Cortex of kidney (tissue), 1 donor: Measurements from ENCODE around the gene GHRHR.

ENCODE experiments used
- DNase-seq: peaks from one replicate; lab custom pipeline; 2025; lab: John Stamatoyannopoulos, UW

The GHRHR gene

GRCh38 chr7:30928254-30928872 lies 35.4 kb upstream of the GHRHR start:
- DNase-seq: no peak

GRCh38 chr7:30929686-30930085 lies 34.1 kb upstream of the GHRHR start:
- DNase-seq: no peak

GRCh38 chr7:30930621-30931020 lies 33.1 kb upstream of the GHRHR start:
- DNase-seq: no peak

DNA sequence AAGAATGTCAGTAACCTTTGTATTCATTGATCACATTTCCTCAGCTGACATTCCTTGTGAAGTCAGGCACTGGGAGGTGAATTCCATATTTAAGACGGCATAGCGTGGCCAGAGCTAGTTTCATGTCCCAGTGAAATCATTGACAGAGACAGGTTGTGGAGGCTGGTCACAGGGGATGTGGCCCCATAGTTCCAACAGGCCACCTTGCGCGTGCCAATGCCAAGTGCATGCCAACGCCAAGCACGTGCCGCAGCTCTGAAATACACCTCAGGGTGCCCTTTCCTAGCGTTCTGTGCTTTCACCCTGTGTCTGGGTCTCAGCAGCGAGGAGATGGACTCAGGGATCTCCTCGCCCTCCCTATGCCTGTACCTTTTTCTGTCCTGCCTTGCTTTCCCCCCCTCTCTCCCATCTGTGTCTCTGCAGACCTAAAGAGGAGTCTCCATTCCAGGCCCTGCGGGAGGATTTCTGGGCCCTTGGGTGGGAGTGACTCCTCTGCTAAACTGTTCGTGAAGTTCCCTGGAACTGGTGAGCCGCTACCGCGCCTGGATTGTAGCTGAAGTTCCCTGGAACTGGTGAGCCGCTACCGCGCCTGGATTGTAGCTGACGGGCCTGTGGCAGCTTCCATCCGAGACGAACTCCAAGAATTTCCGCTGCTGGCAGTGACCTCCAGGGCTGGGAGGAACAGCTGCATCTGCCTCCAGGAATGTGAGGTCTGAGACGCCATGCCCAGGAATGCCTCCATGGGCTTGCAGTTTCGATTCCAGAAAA lies 32.4 kb upstream of the GHRHR start:
- no peak for DNase-seq

- no peak for DNase-seq
Observed at GRCh38 chr7:30931929-30932540, 31.7 kb upstream of the GHRHR start.

GRCh38 chr7:30932562-30932961 lies 31.2 kb upstream of the GHRHR start:
- no peak for DNase-seq

GRCh38 chr7:30933124-30933974 lies 30.4 kb upstream of the GHRHR start:
- no peak for DNase-seq

- no peak for DNase-seq
Observed at GRCh38 chr7:30934225-30934624, 29.5 kb upstream of the GHRHR start.

- DNase-seq: no peak
Observed at GRCh38 chr7:30934732-30935568, 28.8 kb upstream of the GHRHR start.

DNA sequence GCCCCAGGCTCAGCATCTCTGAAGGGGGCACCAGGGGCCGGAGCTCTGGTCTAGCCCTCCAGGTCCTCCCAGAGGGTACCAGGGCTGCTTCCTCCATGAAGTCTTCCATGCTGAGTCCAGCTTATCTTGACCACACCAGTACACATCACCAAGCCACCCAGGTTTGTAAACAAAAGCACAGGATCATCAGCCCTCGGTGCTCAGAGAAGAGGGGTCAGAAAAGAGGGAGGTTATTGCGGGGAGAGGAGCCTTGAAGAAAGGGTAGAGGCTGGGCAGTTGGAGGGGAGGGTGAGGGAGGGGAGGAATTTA lies 28.2 kb upstream of the GHRHR start:
- no peak for DNase-seq

GRCh38 chr7:30936650-30937245 lies 27.0 kb upstream of the GHRHR start:
- no peak for DNase-seq

- DNase-seq: no peak
Observed at GRCh38 chr7:30937416-30937815, 26.3 kb upstream of the GHRHR start.

DNA sequence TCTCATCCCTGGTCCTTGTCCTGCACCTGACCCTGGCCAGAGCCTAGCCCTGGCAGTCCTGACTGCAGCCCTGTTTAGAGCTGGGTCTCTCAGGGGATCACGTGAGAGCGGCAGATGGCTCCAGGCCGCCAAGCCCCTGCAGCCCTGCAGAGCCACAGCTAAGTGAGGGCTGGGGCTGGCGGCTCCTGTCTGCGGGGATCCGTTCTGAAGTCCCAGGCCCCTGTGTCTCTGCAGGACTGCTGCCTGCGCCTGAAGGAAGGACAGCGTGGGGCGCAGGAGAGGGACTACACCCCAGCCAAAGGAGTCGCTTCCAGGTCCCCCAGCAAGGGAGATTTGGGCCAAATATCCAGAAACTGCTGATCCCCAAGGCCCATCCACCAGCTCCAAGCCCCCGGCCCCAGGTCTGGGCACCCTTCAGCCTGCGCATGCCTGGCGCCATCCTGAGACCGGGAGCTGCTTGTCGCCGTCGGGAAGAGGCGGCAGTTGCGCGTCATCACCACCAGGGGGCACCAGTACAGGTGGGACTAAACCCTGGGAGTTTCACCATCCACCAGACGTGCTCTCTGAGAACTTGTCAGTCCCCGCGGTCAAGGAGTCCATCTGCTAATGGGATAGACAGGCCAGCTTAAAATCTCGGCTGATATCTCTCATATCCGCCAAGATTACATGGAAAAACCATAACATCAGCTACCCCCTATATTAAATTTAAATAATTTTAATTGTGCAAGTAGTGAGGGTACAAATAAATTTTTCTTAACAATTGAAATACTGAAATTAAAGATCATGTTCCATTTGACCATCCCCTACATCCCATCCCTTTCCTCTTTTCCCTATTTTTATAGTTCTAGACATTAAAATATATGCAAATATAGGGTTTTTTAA lies 25.1 kb upstream of the GHRHR start:
- no peak for DNase-seq

DNA sequence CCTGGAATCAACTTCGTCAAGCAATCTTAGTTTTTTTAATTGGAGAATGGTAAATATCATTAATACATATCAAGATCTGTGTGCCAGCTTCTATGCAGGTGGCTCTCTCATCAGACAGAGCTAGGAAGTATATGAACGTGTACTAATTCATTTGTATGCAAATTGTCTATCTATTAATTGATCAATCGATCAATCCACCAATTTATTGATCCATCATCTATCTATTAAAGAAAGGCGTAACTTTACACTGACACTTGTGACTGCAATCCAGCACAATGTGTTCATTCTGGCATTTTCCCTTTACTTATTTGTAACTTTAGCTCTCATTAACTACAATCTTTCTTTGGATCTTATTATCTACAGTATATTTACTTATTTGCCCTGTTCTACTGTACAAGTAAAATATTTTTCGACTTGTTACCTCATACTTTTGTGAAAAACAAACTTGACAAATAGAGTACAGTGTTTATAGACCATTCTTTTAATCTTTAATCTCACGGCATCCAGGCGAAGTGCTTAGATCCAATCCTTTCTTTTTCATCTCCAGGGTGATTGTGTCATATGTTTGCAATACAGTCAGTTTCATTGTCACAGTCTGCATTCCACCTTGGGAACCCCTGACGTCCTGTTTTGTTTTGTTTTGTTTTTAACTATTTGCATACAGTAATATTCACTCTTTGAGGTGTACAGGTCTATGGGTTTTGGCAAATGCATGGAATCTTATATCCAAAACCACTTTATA lies 22.0 kb upstream of the GHRHR start:
- DNase-seq: no peak

- DNase-seq: no peak
Observed at GRCh38 chr7:30950197-30950596, 13.6 kb upstream of the GHRHR start.

- no peak for DNase-seq
Observed at GRCh38 chr7:30954914-30955313, 8.8 kb upstream of the GHRHR start.

- no peak for DNase-seq
Observed at GRCh38 chr7:30956704-30957103, 7.0 kb upstream of the GHRHR start.

DNA sequence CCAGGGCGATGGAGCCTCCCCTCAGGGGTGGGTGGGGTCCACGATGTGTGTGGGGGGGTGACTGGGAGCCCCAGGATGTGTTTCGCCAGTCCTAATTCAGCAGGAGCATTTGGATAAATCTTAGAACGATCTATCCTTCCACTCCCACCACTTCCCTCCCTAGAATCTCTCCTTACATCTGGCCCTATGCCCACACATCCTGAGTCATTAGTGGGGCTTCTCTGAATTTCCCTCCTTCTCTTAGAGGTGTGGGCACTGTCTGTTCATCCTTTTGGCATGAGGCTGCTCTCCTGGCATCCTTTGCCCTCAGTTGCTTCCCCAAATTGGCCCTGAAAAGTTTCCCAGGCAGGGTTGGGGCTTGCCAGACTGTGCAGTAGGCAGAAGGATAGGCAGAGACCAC lies 1.6 kb downstream of the GHRHR start:
- no peak for DNase-seq

GRCh38 chr7:30965883-30966282 lies 2.1 kb downstream of the GHRHR start:
- DNase-seq: no peak

- DNase-seq: no peak
Observed at GRCh38 chr7:30968294-30968693, 4.5 kb downstream of the GHRHR start.
